Activated naive CD8-positive, alpha-beta T cell treated with anti-CD3 and anti-CD28 coated beads, Interleukin-2, amount 50 U/mL, for 24 hours (primary cell): Measurements from ENCODE around the gene SIVA1.

Experiments
- ATAC-seq: fragments of 150-1000 bp; cut with Tn5 transposase; one replicate; pipeline ENCODE4 v1.10.0; 2021
- DNase-seq: peaks from one replicate; pipeline ENCODE4 v3.0.0; 2021
- H3K27ac Mint-ChIP-seq: one replicate; pipeline ENCODE4 v1.8.0; 2021; ENCODE audit warnings: mild to moderate bottlenecking, mixed read lengths
- H3K27me3 Mint-ChIP-seq: one replicate; pipeline ENCODE4 v1.8.0; 2021; ENCODE audit warnings: mixed read lengths
- H3K36me3 Mint-ChIP-seq: one replicate; pipeline ENCODE4 v1.8.0; 2021; ENCODE audit warnings: low read depth, mixed read lengths
- H3K4me1 Mint-ChIP-seq: one replicate; pipeline ENCODE4 v1.8.0; 2021; ENCODE audit warnings: mixed read lengths
- H3K4me3 Mint-ChIP-seq: one replicate; pipeline ENCODE4 v1.8.0; 2021; ENCODE audit warnings: mild to moderate bottlenecking, moderate library complexity, mixed read lengths
- H3K9me3 Mint-ChIP-seq: one replicate; pipeline ENCODE4 v1.8.0; 2021; ENCODE audit warnings: mixed read lengths

The SIVA1 gene

GRCh38 chr14:104794099-104794498 is 41.2 kb downstream of the SIVA1 start:
- peak overlapping the region; percentile 87 for H3K4me3 Mint-ChIP-seq
- H3K27me3 Mint-ChIP-seq = peaks cover 2% of the 10 kb centered on the region
- peaks cover 27% of the 10 kb centered on the region for H3K4me1 Mint-ChIP-seq
- peaks cover 3% of the 10 kb centered on the region for H3K36me3 Mint-ChIP-seq
- DNase-seq (peak; percentile 76), ATAC-seq (peak; percentile 38)
- H3K9me3 Mint-ChIP-seq = no peaks in the 10 kb centered on the region
- H3K27ac Mint-ChIP-seq = peak overlapping the region; percentile 78

- H3K9me3 Mint-ChIP-seq = no peaks in the 10 kb centered on the region
- DNase-seq (peak; percentile 16), ATAC-seq (peak; percentile 2)
- peaks cover 3% of the 10 kb centered on the region for H3K36me3 Mint-ChIP-seq
- peak overlapping the region; percentile 87 for H3K4me3 Mint-ChIP-seq
- peaks cover 27% of the 10 kb centered on the region for H3K4me1 Mint-ChIP-seq
- peak overlapping the region; percentile 78 for H3K27ac Mint-ChIP-seq
- H3K27me3 Mint-ChIP-seq = peaks cover 4% of the 10 kb centered on the region
Measured at GRCh38 chr14:104794631-104794992, 41.7 kb downstream of the SIVA1 start.

GRCh38 chr14:104794993-104795780 is 42.2 kb downstream of the SIVA1 start, which contains the start of gene AKT1:
TSS of gene AKT1 (minus strand) at chr14:104795748. CDS start at chr14:104792643, 3,105 bp downstream.
- DNase-seq = peak; percentile 27
- H3K4me1 Mint-ChIP-seq = peaks cover 27% of the 10 kb centered on the region
- peak within 1 kb of the TSS; percentile 87 for H3K4me3 Mint-ChIP-seq
- peak; percentile 22 for ATAC-seq
- H3K36me3 Mint-ChIP-seq = peaks cover 3% of the 10 kb centered on the region
- no peaks in the 10 kb centered on the region for H3K9me3 Mint-ChIP-seq
- peaks cover 7% of the 10 kb centered on the region for H3K27me3 Mint-ChIP-seq
- H3K27ac Mint-ChIP-seq = peak within 1 kb of the TSS; percentile 78

- H3K4me1 Mint-ChIP-seq = peaks cover 27% of the 10 kb centered on the region
- peak overlapping the region; percentile 68 for H3K4me3 Mint-ChIP-seq
- H3K9me3 Mint-ChIP-seq = no peaks in the 10 kb centered on the region
- peaks cover under 1% of the 10 kb centered on the region for H3K36me3 Mint-ChIP-seq
- peak overlapping the region; percentile 59 for H3K27ac Mint-ChIP-seq
- peaks cover 7% of the 10 kb centered on the region for H3K27me3 Mint-ChIP-seq
- DNase-seq (peak; percentile 68), ATAC-seq (no peak)
Measured at GRCh38 chr14:104795781-104796686, 43.1 kb downstream of the SIVA1 start.

GRCh38 chr14:104796687-104797081 is 43.7 kb downstream of the SIVA1 start:
- ATAC-seq (no peak), DNase-seq (no peak)
- H3K27ac Mint-ChIP-seq = no peak overlapping the region
- H3K9me3 Mint-ChIP-seq = no peaks in the 10 kb centered on the region
- H3K4me3 Mint-ChIP-seq = peak overlapping the region; percentile 68
- peaks cover 29% of the 10 kb centered on the region for H3K4me1 Mint-ChIP-seq
- H3K36me3 Mint-ChIP-seq = no peaks in the 10 kb centered on the region
- peaks cover 7% of the 10 kb centered on the region for H3K27me3 Mint-ChIP-seq

GRCh38 chr14:104797115-104798044 is 44.4 kb downstream of the SIVA1 start:
- no peak for ATAC-seq
- no peak for DNase-seq
- peaks cover 33% of the 10 kb centered on the region for H3K4me1 Mint-ChIP-seq
- peaks cover 7% of the 10 kb centered on the region for H3K27me3 Mint-ChIP-seq
- H3K4me3 Mint-ChIP-seq = no peak overlapping the region
- H3K9me3 Mint-ChIP-seq = no peaks in the 10 kb centered on the region
- no peak overlapping the region for H3K27ac Mint-ChIP-seq
- no peaks in the 10 kb centered on the region for H3K36me3 Mint-ChIP-seq

- DNase-seq = no peak
Measured at GRCh38 chr14:104798300-104799243, 45.6 kb downstream of the SIVA1 start.

GRCh38 chr14:104799244-104800014 is 46.5 kb downstream of the SIVA1 start:
- peaks cover 19% of the 10 kb centered on the region for H3K4me1 Mint-ChIP-seq
- H3K27ac Mint-ChIP-seq = peak overlapping the region; percentile 48
- ATAC-seq (no peak), DNase-seq (no peak)
- H3K9me3 Mint-ChIP-seq = no peaks in the 10 kb centered on the region
- no peaks in the 10 kb centered on the region for H3K36me3 Mint-ChIP-seq
- H3K27me3 Mint-ChIP-seq = peaks cover 7% of the 10 kb centered on the region
- H3K4me3 Mint-ChIP-seq = peak overlapping the region; percentile 48

More at GRCh38 chr14:104798300-104799243, 45.6 kb downstream of the SIVA1 start:
- no peak overlapping the region for H3K27ac Mint-ChIP-seq
- H3K4me1 Mint-ChIP-seq = peaks cover 27% of the 10 kb centered on the region
- peak overlapping the region; percentile 48 for H3K4me3 Mint-ChIP-seq
- H3K36me3 Mint-ChIP-seq = no peaks in the 10 kb centered on the region
- no peak for ATAC-seq
- H3K9me3 Mint-ChIP-seq = no peaks in the 10 kb centered on the region
- H3K27me3 Mint-ChIP-seq = peaks cover 7% of the 10 kb centered on the region

GRCh38 chr14:104800015-104800770 is 47.2 kb downstream of the SIVA1 start:
- DNase-seq (peak; percentile 81), ATAC-seq (peak; percentile 62)
- Mint-ChIP-seq H3K9me3 (no peaks in the 10 kb centered on the region), H3K4me3 (peak overlapping the region; percentile 48), H3K27me3 (peaks cover 7% of the 10 kb centered on the region), H3K4me1 (peaks cover 16% of the 10 kb centered on the region), H3K27ac (peak overlapping the region; percentile 48), H3K36me3 (no peaks in the 10 kb centered on the region)

GRCh38 chr14:104800771-104801519 is 48.0 kb downstream of the SIVA1 start, which contains the start of gene ZBTB42:
TSS of gene ZBTB42 (plus strand) at chr14:104801101. CDS start at chr14:104801198, 97 bp downstream.
- peaks cover 15% of the 10 kb centered on the region for H3K4me1 Mint-ChIP-seq
- no peaks in the 10 kb centered on the region for H3K36me3 Mint-ChIP-seq
- DNase-seq = peak; percentile 65
- peaks cover 7% of the 10 kb centered on the region for H3K27me3 Mint-ChIP-seq
- peak within 1 kb of the TSS; percentile 48 for H3K27ac Mint-ChIP-seq
- H3K9me3 Mint-ChIP-seq = no peaks in the 10 kb centered on the region
- peak; percentile 39 for ATAC-seq
- peak within 1 kb of the TSS; percentile 79 for H3K4me3 Mint-ChIP-seq

GRCh38 chr14:104801520-104802393 is 48.8 kb downstream of the SIVA1 start:
- H3K36me3 Mint-ChIP-seq = no peaks in the 10 kb centered on the region
- H3K27ac Mint-ChIP-seq = no peak overlapping the region
- peak overlapping the region; percentile 79 for H3K4me3 Mint-ChIP-seq
- H3K9me3 Mint-ChIP-seq = no peaks in the 10 kb centered on the region
- peaks cover 7% of the 10 kb centered on the region for H3K27me3 Mint-ChIP-seq
- ATAC-seq (no peak), DNase-seq (no peak)
- peaks cover 10% of the 10 kb centered on the region for H3K4me1 Mint-ChIP-seq
